Activated T-cell treated with anti-CD3 and anti-CD28 coated beads, Interleukin-2, amount 50 U/mL, for 72 hours (primary cell): ENCODE data around the gene ALKBH1. TPM values are rescaled to one million over a fixed set of nuclear protein-coding genes. Genes with fewer than 3 reads are reported as not detected.
"Not testable (repeated sequence)": the region's sequence is repeated elsewhere in the genome, so short reads cannot be mapped to it uniquely, and the experiment has no call there.

Experiments used
- ATAC-seq, 2 donors: fragments of 150-1000 bp; cut with Tn5 transposase; replicated peaks in 1 of 2; 2 replicates each; pipeline ENCODE4 v1.10.0; 2021; ENCODE audit warnings: moderate library complexity in 2 of 2, mild to moderate bottlenecking in 1 of 2
- DNase-seq, 2 donors: peaks; one replicate each; pipeline ENCODE4 v3.0.0; 2021 to 2022; ENCODE audit warnings: mixed read lengths in 1 of 2
- H3K27ac Mint-ChIP-seq: one replicate; pipeline ENCODE4 v1.8.0; 2022; ENCODE audit warnings: mild to moderate bottlenecking, moderate library complexity, mixed read lengths
- H3K27me3 Mint-ChIP-seq: one replicate; pipeline ENCODE4 v1.8.0; 2022; ENCODE audit warnings: low read depth, mixed read lengths
- H3K36me3 Mint-ChIP-seq, 2 donors: one replicate each; pipeline ENCODE4 v1.8.0; 2022; ENCODE audit warnings: mixed read lengths in 2 of 2, mild to moderate bottlenecking in 1 of 2; ENCODE audit not compliant: insufficient read depth in 2 of 2
- H3K4me1 Mint-ChIP-seq: one replicate; pipeline ENCODE4 v1.8.0; 2022; ENCODE audit warnings: low read depth, mixed read lengths
- H3K4me3 Mint-ChIP-seq, 2 donors: one replicate each; pipeline ENCODE4 v1.8.0; 2022; ENCODE audit warnings: mild to moderate bottlenecking in 2 of 2, mixed read lengths in 2 of 2, moderate library complexity in 2 of 2
- H3K9me3 Mint-ChIP-seq, 2 donors: one replicate each; pipeline ENCODE4 v1.8.0; 2022; ENCODE audit warnings: mixed read lengths in 2 of 2
- total RNA-seq, 2 donors: library from RNA; stranded (reverse); gene quantifications; one replicate each; pipeline ENCODE4 v1.2.3, GENCODE V29; 2022

Gene ALKBH1
- total RNA-seq, 2 donors from 2014 or later: 18.1 to 18.7 TPM

- H3K36me3 Mint-ChIP-seq, ATAC-seq, H3K9me3 Mint-ChIP-seq, DNase-seq, H3K27me3 Mint-ChIP-seq, H3K4me3 Mint-ChIP-seq, H3K27ac Mint-ChIP-seq, H3K4me1 Mint-ChIP-seq: not testable (repeated sequence)
Observed at GRCh38 chr14:77635466-77635865, 72.4 kb downstream of the ALKBH1 start.

- Mint-ChIP-seq H3K4me1 (peaks cover 3% of the 10 kb centered on the region), H3K36me3 (peaks cover 0 to 3% of the 10 kb centered on the region in 2 donors), H3K9me3 (peaks cover 0 to 3% of the 10 kb centered on the region in 2 donors), H3K27ac (no peak overlapping the region), H3K4me3 (no peak overlapping the region), H3K27me3 (no peaks in the 10 kb centered on the region)
- ATAC-seq (no peak), DNase-seq (no peak)
Observed at GRCh38 chr14:77630111-77630510, 77.7 kb downstream of the ALKBH1 start.

DNA sequence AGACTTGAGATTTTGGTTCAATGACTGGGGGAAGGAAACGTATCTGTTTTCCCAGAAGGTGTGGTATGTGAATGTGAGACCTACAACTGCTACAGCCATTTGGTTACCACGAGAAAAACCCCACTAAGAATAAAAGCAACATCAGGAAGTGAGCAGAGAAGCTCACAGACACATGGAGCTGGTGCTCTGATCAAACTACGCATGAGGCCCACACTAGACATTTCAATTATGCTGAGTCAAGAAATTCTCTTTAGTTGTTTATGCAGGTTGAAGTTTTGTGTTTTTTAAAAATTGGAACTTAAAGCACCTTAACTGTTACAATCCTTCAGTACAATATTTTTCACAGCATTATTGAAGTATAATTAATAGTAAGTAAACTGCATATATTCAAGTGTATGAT is 82.5 kb downstream of the ALKBH1 start:
- H3K4me1 Mint-ChIP-seq: peaks cover 6% of the 10 kb centered on the region
- ATAC-seq: no peak
- no peak for DNase-seq

GRCh38 chr14:77623201-77623600 is 84.6 kb downstream of the ALKBH1 start:
- Mint-ChIP-seq H3K4me3 (no peak overlapping the region), H3K9me3 (no peaks in the 10 kb centered on the region), H3K4me1 (peaks cover 6% of the 10 kb centered on the region), H3K36me3 (no peaks in the 10 kb centered on the region), H3K27me3 (no peaks in the 10 kb centered on the region), H3K27ac (no peak overlapping the region)
- no peak for ATAC-seq
- DNase-seq: no peak

More for the DNA sequence above, 82.5 kb downstream of the ALKBH1 start:
- H3K9me3 Mint-ChIP-seq: no peaks in the 10 kb centered on the region
- H3K36me3 Mint-ChIP-seq: no peaks in the 10 kb centered on the region
- no peak overlapping the region for H3K27ac Mint-ChIP-seq
- H3K27me3 Mint-ChIP-seq: no peaks in the 10 kb centered on the region
- no peak overlapping the region for H3K4me3 Mint-ChIP-seq

Other genes starting within 250 kb of the ALKBH1 start
- gene AHSA1, start 249.9 kb downstream of the ALKBH1 start, total RNA-seq: 100 to 1,000 TPM in 1 of 2 donors, 10 to 100 TPM in 1; 79.1 to 101 TPM
- gene ISM2, start 209.2 kb downstream of the ALKBH1 start, total RNA-seq: not detected
- gene SPTLC2, start 91.4 kb downstream of the ALKBH1 start, total RNA-seq: 10 to 100 TPM; 18.4 to 20.6 TPM
- gene SLIRP, start 80 bp upstream of the ALKBH1 start, total RNA-seq: 10 to 100 TPM; 60.5 to 63.3 TPM
- 100 to 1,000 TPM; 125 to 142 TPM for gene SNW1, start 53.1 kb upstream of the ALKBH1 start, total RNA-seq
- 1 to 10 TPM; 2.3 to 3.1 TPM for gene ADCK1, start 92.1 kb upstream of the ALKBH1 start, total RNA-seq